Measurements from ENCODE around the gene CD163.

DNA sequence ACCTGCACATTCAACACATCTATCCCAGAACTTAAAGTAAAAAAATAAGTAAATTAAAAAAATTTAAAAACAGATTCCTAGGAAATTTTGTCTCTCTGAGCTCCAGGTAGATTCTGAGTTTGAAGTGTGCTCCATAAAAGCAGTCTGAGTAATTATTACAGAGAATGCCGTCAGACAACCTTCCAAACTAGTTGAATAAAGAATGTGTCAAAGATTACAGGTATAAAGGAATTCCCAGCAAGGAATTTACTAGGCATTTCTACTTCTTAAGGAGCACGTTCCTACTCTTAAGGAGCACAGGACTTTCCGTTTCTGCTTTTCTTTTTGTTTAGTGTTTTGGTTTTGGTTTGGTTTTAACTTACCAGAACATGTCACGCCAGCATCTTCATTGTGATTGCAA is 7.1 kb downstream of the CD163 start:
- TF ChIP-seq, protein P1, sequence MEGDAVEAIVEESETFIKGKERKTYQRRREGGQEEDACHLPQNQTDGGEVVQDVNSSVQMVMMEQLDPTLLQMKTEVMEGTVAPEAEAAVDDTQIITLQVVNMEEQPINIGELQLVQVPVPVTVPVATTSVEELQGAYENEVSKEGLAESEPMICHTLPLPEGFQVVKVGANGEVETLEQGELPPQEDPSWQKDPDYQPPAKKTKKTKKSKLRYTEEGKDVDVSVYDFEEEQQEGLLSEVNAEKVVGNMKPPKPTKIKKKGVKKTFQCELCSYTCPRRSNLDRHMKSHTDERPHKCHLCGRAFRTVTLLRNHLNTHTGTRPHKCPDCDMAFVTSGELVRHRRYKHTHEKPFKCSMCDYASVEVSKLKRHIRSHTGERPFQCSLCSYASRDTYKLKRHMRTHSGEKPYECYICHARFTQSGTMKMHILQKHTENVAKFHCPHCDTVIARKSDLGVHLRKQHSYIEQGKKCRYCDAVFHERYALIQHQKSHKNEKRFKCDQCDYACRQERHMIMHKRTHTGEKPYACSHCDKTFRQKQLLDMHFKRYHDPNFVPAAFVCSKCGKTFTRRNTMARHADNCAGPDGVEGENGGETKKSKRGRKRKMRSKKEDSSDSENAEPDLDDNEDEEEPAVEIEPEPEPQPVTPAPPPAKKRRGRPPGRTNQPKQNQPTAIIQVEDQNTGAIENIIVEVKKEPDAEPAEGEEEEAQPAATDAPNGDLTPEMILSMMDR (IDR thresholded peaks at IDR 0.05), result no peak
- no peak for TF ChIP-seq POLR2A (IDR thresholded peaks at IDR 0.05)
- no peak for TF ChIP-seq EP300 (IDR thresholded peaks at IDR 0.05)

Data from tibial nerve (tissue), 4 donors.